Bronchial epithelial cell (primary cell): Measurements from ENCODE around the gene SPINDOC. TPM values are rescaled to one million over a fixed set of nuclear protein-coding genes. Genes with fewer than 3 reads are reported as not detected.

Source experiments
- DNase-seq: peaks from one replicate; pipeline ENCODE4 v3.0.0-alpha.2; 2010; ENCODE audit warnings: low read depth
- FAIRE-seq: peaks from 2 replicates; lab custom pipeline; 2011; peaks lifted over from hg19 to GRCh38; lab: Jason Lieb, UNC
- H3K27me3 ChIP-seq: 2 replicates; pipeline ENCODE4 v1.5.1; 2011; ENCODE audit warnings: low read length; ENCODE audit not compliant: control insufficient read depth, insufficient read depth
- H3K36me3 ChIP-seq: 2 replicates; pipeline ENCODE4 v1.5.1; 2011; ENCODE audit warnings: low read length; ENCODE audit not compliant: control insufficient read depth, insufficient read depth
- H3K4me3 ChIP-seq: 2 replicates; pipeline ENCODE4 v1.5.1; 2011; ENCODE audit warnings: mild to moderate bottlenecking, low read depth, low read length, control low read depth
- total RNA-seq: library from RNA; depleted of rRNA; stranded (reverse); fragments of >200 nt; gene quantifications from 2 replicates; pipeline ENCODE4 v1.2.1, GENCODE V29; 2014
- TF ChIP-seq, protein P1 (sequence below): IDR thresholded peaks from 2 replicates; pipeline ENCODE4 v1.5.1; 2011; ENCODE audit warnings: mild to moderate bottlenecking, moderate library complexity, low read length, control low read depth, inconsistent platforms; ENCODE audit not compliant: insufficient read depth, severe bottlenecking

Gene SPINDOC
- total RNA-seq, 1 donor from 2014 or later: 3.4 TPM

DNA sequence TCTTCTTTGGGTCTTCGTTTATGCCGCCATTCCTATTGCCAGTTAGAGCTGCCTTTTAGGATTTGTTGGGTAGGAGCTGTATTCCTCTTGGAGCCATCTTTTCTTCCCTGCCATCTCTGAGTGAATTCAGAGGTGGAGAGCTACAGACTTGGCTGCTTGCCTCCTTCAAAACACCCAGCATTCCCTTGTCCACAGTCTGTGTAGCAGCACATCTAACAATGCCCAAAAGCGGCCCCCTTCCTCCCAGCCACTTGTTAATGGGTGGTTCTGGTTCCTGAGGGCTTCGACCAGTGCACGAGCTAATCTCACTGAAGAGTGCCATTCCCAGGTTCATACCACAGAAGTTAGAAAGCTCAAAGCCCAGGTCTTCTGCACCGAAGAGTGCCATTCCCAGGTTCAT, 63.4 kb downstream of the SPINDOC start:
- FAIRE-seq (no peak), DNase-seq (no peak)
- Histone ChIP-seq H3K36me3 (no peaks in the 10 kb centered on the region), H3K27me3 (no peaks in the 10 kb centered on the region), H3K4me3 (no peak overlapping the region)
- TF ChIP-seq, protein P1, sequence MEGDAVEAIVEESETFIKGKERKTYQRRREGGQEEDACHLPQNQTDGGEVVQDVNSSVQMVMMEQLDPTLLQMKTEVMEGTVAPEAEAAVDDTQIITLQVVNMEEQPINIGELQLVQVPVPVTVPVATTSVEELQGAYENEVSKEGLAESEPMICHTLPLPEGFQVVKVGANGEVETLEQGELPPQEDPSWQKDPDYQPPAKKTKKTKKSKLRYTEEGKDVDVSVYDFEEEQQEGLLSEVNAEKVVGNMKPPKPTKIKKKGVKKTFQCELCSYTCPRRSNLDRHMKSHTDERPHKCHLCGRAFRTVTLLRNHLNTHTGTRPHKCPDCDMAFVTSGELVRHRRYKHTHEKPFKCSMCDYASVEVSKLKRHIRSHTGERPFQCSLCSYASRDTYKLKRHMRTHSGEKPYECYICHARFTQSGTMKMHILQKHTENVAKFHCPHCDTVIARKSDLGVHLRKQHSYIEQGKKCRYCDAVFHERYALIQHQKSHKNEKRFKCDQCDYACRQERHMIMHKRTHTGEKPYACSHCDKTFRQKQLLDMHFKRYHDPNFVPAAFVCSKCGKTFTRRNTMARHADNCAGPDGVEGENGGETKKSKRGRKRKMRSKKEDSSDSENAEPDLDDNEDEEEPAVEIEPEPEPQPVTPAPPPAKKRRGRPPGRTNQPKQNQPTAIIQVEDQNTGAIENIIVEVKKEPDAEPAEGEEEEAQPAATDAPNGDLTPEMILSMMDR: no peak

Other genes with a start within 250 kb of the SPINDOC start
- 0.51 and 2.1 TPM in 2 replicates for gene PLAAT3, start 199.0 kb upstream of the SPINDOC start, total RNA-seq
- gene ATL3, start 142.1 kb upstream of the SPINDOC start, total RNA-seq: 63.7 and 81.0 TPM in 2 replicates
- 29.0 and 38.5 TPM in 2 replicates for gene RTN3, start 132.0 kb upstream of the SPINDOC start, total RNA-seq
- 2.4 and 2.9 TPM in 2 replicates for gene ZFTA, start 44.7 kb upstream of the SPINDOC start, total RNA-seq
- 10.5 and 21.0 TPM in 2 replicates for gene MARK2, start 25.7 kb downstream of the SPINDOC start, total RNA-seq
- gene RCOR2, start 103.7 kb downstream of the SPINDOC start, total RNA-seq: 1.2 and 2.4 TPM in 2 replicates
- gene NAA40, start 125.5 kb downstream of the SPINDOC start, total RNA-seq: 4.5 and 7.4 TPM in 2 replicates
- gene COX8A, start 161.2 kb downstream of the SPINDOC start, total RNA-seq: 266 and 382 TPM in 2 replicates
- 43.5 and 51.1 TPM in 2 replicates for gene OTUB1, start 173.0 kb downstream of the SPINDOC start, total RNA-seq
- gene FLRT1, start 222.5 kb downstream of the SPINDOC start, total RNA-seq: 0.26 and 1.5 TPM in 2 replicates